GM10266 (cell line): ENCODE measurements around the gene OR2T2.
A peak's percentile ranks its signal among the peaks of the same experiment; 100 is the strongest.
"Not testable (repeated sequence)": the region's sequence is repeated elsewhere in the genome, so short reads cannot be mapped to it uniquely, and the experiment has no call there.

Experiments used
- DNase-seq: peaks from one replicate; pipeline ENCODE4 v3.0.0; 2012; ENCODE audit errors: extremely low spot score
- CTCF ChIP-seq: IDR thresholded peaks from 2 replicates; pipeline ENCODE4 v1.5.1; 2012; ENCODE audit warnings: mild to moderate bottlenecking, low read depth; ENCODE audit not compliant: control insufficient read depth, insufficient read depth; ENCODE audit errors: missing control alignments

OR2T2 gene

GRCh38 chr1:248445399-248445798, at the start of gene OR2T2:
Gene OR2T2 (plus strand): TSS chr1:248445637. CDS start chr1:248452798, 7,161 bp downstream.
- DNase-seq, result not testable (repeated sequence)

- no peak for DNase-seq
- TF ChIP-seq CTCF, result no peak
Observed at GRCh38 chr1:248402748-248403147, 42.7 kb upstream of the OR2T2 start, which contains the start of gene OR2T1. Gene OR2T1 (plus strand): TSS chr1:248403048. CDS start chr1:248406148, 3,100 bp downstream.

- peak; percentile 16 for DNase-seq
- no peak for TF ChIP-seq CTCF
Observed at GRCh38 chr1:248404024-248404423, 41.4 kb upstream of the OR2T2 start.

GRCh38 chr1:248406721-248407692, 38.4 kb upstream of the OR2T2 start:
- TF ChIP-seq CTCF, result no peak
- no peak for DNase-seq

GRCh38 chr1:248416226-248416625, 29.2 kb upstream of the OR2T2 start:
- DNase-seq, result no peak
- no peak for TF ChIP-seq CTCF

- no peak for DNase-seq
- TF ChIP-seq CTCF, result no peak
Observed at GRCh38 chr1:248417854-248418253, 27.6 kb upstream of the OR2T2 start.

GRCh38 chr1:248421384-248421783, 24.1 kb upstream of the OR2T2 start:
- DNase-seq, result no peak
- no peak for TF ChIP-seq CTCF

- not testable (repeated sequence) for DNase-seq
Observed at GRCh38 chr1:248427526-248428191, 17.8 kb upstream of the OR2T2 start.

- DNase-seq, result not testable (repeated sequence)
Observed at GRCh38 chr1:248428192-248428533, 17.3 kb upstream of the OR2T2 start.

GRCh38 chr1:248431683-248432082, 13.8 kb upstream of the OR2T2 start:
- DNase-seq, result not testable (repeated sequence)

GRCh38 chr1:248432201-248432600, 13.2 kb upstream of the OR2T2 start:
- DNase-seq, result not testable (repeated sequence)

- not testable (repeated sequence) for DNase-seq
Observed at GRCh38 chr1:248433811-248434415, 11.5 kb upstream of the OR2T2 start.
